MCF 10A (cell line): ENCODE data around the gene LCP1. TPM values are rescaled to one million over a fixed set of nuclear protein-coding genes. Genes with fewer than 3 reads are reported as not detected.
A peak's percentile ranks its signal among the peaks of the same experiment; 100 is the strongest.

Source experiments
- BruUV-seq: library from RNA; stranded (reverse); fragments of 400-500 nt; replicated peaks from 2 replicates; lab custom pipeline; 2021; lab: Mats Ljungman, UMichigan
- CTCF ChIA-PET: fragments of 300-600 bp; sonication (Branson Sonifier 250); formaldehyde crosslinking; extraction: SDS; loops from one replicate; lab custom pipeline; 2021; ENCODE audit warnings: antibody characterized with exemption, inconsistent platforms; lab: Yijun Ruan, JAX
- POLR2A ChIA-PET: fragments of 300-600, 350-650 bp; sonication (Branson Sonifier 250); formaldehyde crosslinking; extraction: SDS; loops from one replicate; lab custom pipeline; 2020; ENCODE audit warnings: antibody characterized with exemption, inconsistent platforms; lab: Yijun Ruan, JAX
- DNase-seq: peaks from one replicate; pipeline ENCODE4 v3.0.0-alpha.2; 2018; ENCODE audit not compliant: unreplicated experiment
- H3K27ac Mint-ChIP-seq: one replicate; pipeline ENCODE4 v1.8.0; 2022; ENCODE audit warnings: mild to moderate bottlenecking, low read depth, mixed read lengths; ENCODE audit not compliant: unreplicated experiment
- H3K27me3 Mint-ChIP-seq: one replicate; pipeline ENCODE4 v1.8.0; 2022; ENCODE audit warnings: mixed read lengths; ENCODE audit not compliant: insufficient read depth, unreplicated experiment
- H3K36me3 Mint-ChIP-seq: one replicate; pipeline ENCODE4 v1.8.0; 2022; ENCODE audit warnings: mild to moderate bottlenecking, moderate library complexity, mixed read lengths; ENCODE audit not compliant: insufficient read depth, unreplicated experiment
- H3K4me1 Mint-ChIP-seq: one replicate; pipeline ENCODE4 v1.8.0; 2022; ENCODE audit warnings: mixed read lengths; ENCODE audit not compliant: insufficient read depth, unreplicated experiment
- H3K4me3 Mint-ChIP-seq: one replicate; pipeline ENCODE4 v1.8.0; 2022; ENCODE audit warnings: mild to moderate bottlenecking, moderate library complexity, mixed read lengths; ENCODE audit not compliant: unreplicated experiment
- H3K9me3 Mint-ChIP-seq: one replicate; pipeline ENCODE4 v1.8.0; 2022; ENCODE audit warnings: mixed read lengths; ENCODE audit not compliant: unreplicated experiment
- CTCF ChIP-seq: fragments of 200-600 bp; IDR thresholded peaks from one replicate; pipeline ENCODE4 v1.8.0; 2022; ENCODE audit warnings: antibody characterized with exemption, mild to moderate bottlenecking; ENCODE audit not compliant: unreplicated experiment
- intact Hi-C: fragments of 100-400 bp; cut with micrococcal nuclease; formaldehyde crosslinking; loops from 2 replicates; pipeline ENCODE4 v1.14.1; 2022
- total RNA-seq: library from RNA; stranded (reverse); gene quantifications from 2 replicates; pipeline ENCODE4 v1.2.3, GENCODE V29; 2022

The LCP1 gene
- total RNA-seq, 1 experiment from 2014 or later: 0.89 TPM

DNA sequence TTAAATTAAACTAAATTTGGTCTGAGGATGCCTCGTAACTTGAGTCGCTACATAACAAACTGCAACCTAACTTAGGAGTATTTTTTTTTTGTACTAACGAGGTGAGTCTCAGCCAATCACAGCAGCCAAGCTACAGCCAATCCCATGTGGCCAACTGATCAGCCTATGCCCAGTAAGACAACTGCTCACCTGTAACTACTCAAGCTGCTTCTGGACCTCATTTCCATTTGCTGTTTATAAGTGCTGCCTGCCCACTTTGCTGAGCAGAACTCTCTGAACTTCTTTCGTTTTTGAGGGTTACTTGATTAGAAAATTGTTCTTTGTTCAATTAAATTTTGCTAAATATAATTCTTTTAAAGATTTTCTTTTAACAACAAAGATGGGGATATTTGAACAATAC lies 81.0 kb downstream of the LCP1 start:
- CTCF ChIA-PET: interaction anchor here (0.6 to 1.4 kb wide), 3 partner anchors 25 to 511 kb away, joined by 3 to 4 read pairs (median 3); no protein-coding TSS in a partner anchor
- intact Hi-C loops: no loop called here
- no peak for DNase-seq
- H3K36me3 Mint-ChIP-seq: no peaks in the 10 kb centered on the region
- no peak for TF ChIP-seq CTCF
- H3K4me3 Mint-ChIP-seq: no peak overlapping the region
- BruUV-seq: no TSS peak
- H3K4me1 Mint-ChIP-seq: peaks cover 12% of the 10 kb centered on the region
- no peaks in the 10 kb centered on the region for H3K27me3 Mint-ChIP-seq
- H3K27ac Mint-ChIP-seq: no peak overlapping the region
- POLR2A ChIA-PET: interaction anchor here (0.6 kb wide), 1 partner anchor 21 kb away, joined by 3 read pairs; no protein-coding TSS in a partner anchor
- no peaks in the 10 kb centered on the region for H3K9me3 Mint-ChIP-seq

DNA sequence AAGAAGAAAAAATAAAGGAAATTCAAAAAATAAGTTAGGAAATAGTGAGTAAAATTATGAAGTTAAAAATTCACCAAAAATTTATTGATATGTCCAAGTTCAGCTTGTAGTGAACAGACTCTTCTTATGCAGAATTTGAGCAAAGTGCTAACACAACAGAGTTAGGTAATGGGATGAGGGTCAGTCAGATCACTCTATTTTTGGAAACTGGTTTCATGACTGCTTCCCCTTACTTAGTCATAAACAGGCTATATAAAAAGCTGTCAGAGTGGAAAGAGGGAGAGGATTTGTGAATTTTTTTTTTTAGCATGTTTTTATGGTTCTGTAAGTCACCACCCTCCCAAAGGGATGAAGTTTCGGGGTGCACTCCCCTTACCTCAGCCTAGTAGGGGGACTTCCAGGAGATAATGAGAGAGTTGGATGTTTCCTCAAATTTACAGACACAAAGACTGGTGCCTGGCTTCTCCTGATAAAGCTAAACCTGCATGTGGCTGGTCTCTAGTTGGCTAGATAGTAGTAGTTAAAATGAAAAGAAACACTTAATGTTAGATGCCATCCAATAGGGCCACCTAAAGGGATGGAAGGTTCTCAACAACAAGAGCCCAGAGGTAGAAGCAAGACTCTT lies 81.7 kb downstream of the LCP1 start:
- Mint-ChIP-seq H3K4me3 (no peak overlapping the region), H3K36me3 (no peaks in the 10 kb centered on the region), H3K27ac (no peak overlapping the region), H3K9me3 (no peaks in the 10 kb centered on the region), H3K4me1 (peaks cover 12% of the 10 kb centered on the region), H3K27me3 (no peaks in the 10 kb centered on the region)
- POLR2A ChIA-PET: interaction anchor here (0.6 kb wide), 1 partner anchor 185 kb away, joined by 3 read pairs; no protein-coding TSS in a partner anchor
- no peak for DNase-seq
- CTCF ChIA-PET: interaction anchor here (0.6 to 2.0 kb wide), 3 partner anchors 9 to 61 kb away, joined by 3 to 7 read pairs (median 4); no protein-coding TSS in a partner anchor
- BruUV-seq: no TSS peak
- intact Hi-C loops: no loop called here
- no peak for TF ChIP-seq CTCF

- H3K9me3 Mint-ChIP-seq: no peaks in the 10 kb centered on the region
- no peak for DNase-seq
- intact Hi-C loops: no loop called here
- peaks cover 18% of the 10 kb centered on the region for H3K27me3 Mint-ChIP-seq
- no peaks in the 10 kb centered on the region for H3K36me3 Mint-ChIP-seq
- peaks cover 17% of the 10 kb centered on the region for H3K4me1 Mint-ChIP-seq
- ChIA-PET CTCF (no interaction called here), POLR2A (no interaction called here)
- TF ChIP-seq CTCF: no peak
- no peak overlapping the region for H3K4me3 Mint-ChIP-seq
- no TSS peak for BruUV-seq
- H3K27ac Mint-ChIP-seq: no peak overlapping the region
Measured at GRCh38 chr13:46097663-46098062, 84.3 kb downstream of the LCP1 start.

GRCh38 chr13:46097015-46097414 lies 85.0 kb downstream of the LCP1 start:
- no peaks in the 10 kb centered on the region for H3K36me3 Mint-ChIP-seq
- H3K4me1 Mint-ChIP-seq: peaks cover 17% of the 10 kb centered on the region

More at GRCh38 chr13:46097015-46097414, 85.0 kb downstream of the LCP1 start:
- no TSS peak for BruUV-seq
- Mint-ChIP-seq H3K9me3 (no peaks in the 10 kb centered on the region), H3K4me3 (no peak overlapping the region), H3K27ac (no peak overlapping the region), H3K27me3 (peaks cover 25% of the 10 kb centered on the region)
- intact Hi-C loops: no loop called here
- POLR2A ChIA-PET: interaction anchor here (0.6 kb wide), 1 partner anchor 1206 kb away, joined by 4 read pairs; no protein-coding TSS in a partner anchor
- CTCF ChIA-PET: interaction anchor here (0.7 to 1.1 kb wide), 2 partner anchors 30 to 409 kb away, joined by 4 read pairs; no protein-coding TSS in a partner anchor
- DNase-seq: peak; percentile 27
- no peak for TF ChIP-seq CTCF
